ENCODE results near the gene KRTAP10-7.

GRCh38 chr21:44619886-44620285, 19.5 kb downstream of the KRTAP10-7 start:
- no peak for TF ChIP-seq CTCF (IDR thresholded peaks at IDR 0.05)
- TF ChIP-seq ZFX (IDR thresholded peaks at IDR 0.05; ENCODE audit: borderline replicate concordance) = no peak

All from 22Rv1 (cell line).